ENCODE measurements around the gene MAST1.

Gene MAST1

GRCh38 chr19:12799742-12800465 is 38.4 kb upstream of the MAST1 start:
- Histone ChIP-seq H3K27ac (no peak overlapping the region), H3K36me3 (ENCODE audit: insufficient read depth, low read length) (peaks cover 16% of the 10 kb centered on the region), H3K4me3 (peak overlapping the region; percentile 97; the same call in 1 of the 2 replicates), H3K9ac (ENCODE audit: insufficient read length) (no peak overlapping the region), H3K9me3 (ENCODE audit: low read depth, low read length) (no peaks in the 10 kb centered on the region)
- DNase-seq (ENCODE audit: low read depth, low spot score): no peak
- TF ChIP-seq FOXP2 (optimal IDR thresholded peaks at IDR 0.05; ENCODE audit: control extremely low read depth, extremely low read length, insufficient read depth) (no peak), EZH2 (IDR thresholded peaks at IDR 0.05) (no peak), POLR2AphosphoS5 (IDR thresholded peaks at IDR 0.05; ENCODE audit: borderline replicate concordance, low read depth, low read length) (no peak)

- DNase-seq (ENCODE audit: low read depth, low spot score): no peak
- Histone ChIP-seq H3K4me3 (peak overlapping the region; percentile 97), H3K27ac (no peak overlapping the region), H3K9ac (ENCODE audit: insufficient read length) (peak overlapping the region; percentile 90), H3K9me3 (ENCODE audit: low read depth, low read length) (no peaks in the 10 kb centered on the region), H3K36me3 (ENCODE audit: insufficient read depth, low read length) (peaks cover 16% of the 10 kb centered on the region)
- TF ChIP-seq EZH2 (IDR thresholded peaks at IDR 0.05) (no peak), FOXP2 (optimal IDR thresholded peaks at IDR 0.05; ENCODE audit: control extremely low read depth, extremely low read length, insufficient read depth) (no peak), POLR2AphosphoS5 (IDR thresholded peaks at IDR 0.05; ENCODE audit: borderline replicate concordance, low read depth, low read length) (no peak)
Observed at GRCh38 chr19:12800466-12800770, 37.9 kb upstream of the MAST1 start.

- H3K36me3 ChIP-seq (ENCODE audit: insufficient read depth, low read length): peaks cover 16% of the 10 kb centered on the region
- peak overlapping the region; percentile 53; the same call in 1 of the 2 replicates for H3K27ac ChIP-seq
- H3K9ac ChIP-seq (ENCODE audit: insufficient read length): peak overlapping the region; percentile 90
- H3K4me3 ChIP-seq: peak overlapping the region; percentile 97
- no peak for DNase-seq (ENCODE audit: low read depth, low spot score)
- no peak for TF ChIP-seq EZH2 (IDR thresholded peaks at IDR 0.05)
- no peak for TF ChIP-seq POLR2AphosphoS5 (IDR thresholded peaks at IDR 0.05; ENCODE audit: borderline replicate concordance, low read depth, low read length)
- TF ChIP-seq FOXP2 (optimal IDR thresholded peaks at IDR 0.05; ENCODE audit: control extremely low read depth, extremely low read length, insufficient read depth): no peak
- H3K9me3 ChIP-seq (ENCODE audit: low read depth, low read length): no peaks in the 10 kb centered on the region
Observed at GRCh38 chr19:12800923-12801465, 37.3 kb upstream of the MAST1 start.

DNA sequence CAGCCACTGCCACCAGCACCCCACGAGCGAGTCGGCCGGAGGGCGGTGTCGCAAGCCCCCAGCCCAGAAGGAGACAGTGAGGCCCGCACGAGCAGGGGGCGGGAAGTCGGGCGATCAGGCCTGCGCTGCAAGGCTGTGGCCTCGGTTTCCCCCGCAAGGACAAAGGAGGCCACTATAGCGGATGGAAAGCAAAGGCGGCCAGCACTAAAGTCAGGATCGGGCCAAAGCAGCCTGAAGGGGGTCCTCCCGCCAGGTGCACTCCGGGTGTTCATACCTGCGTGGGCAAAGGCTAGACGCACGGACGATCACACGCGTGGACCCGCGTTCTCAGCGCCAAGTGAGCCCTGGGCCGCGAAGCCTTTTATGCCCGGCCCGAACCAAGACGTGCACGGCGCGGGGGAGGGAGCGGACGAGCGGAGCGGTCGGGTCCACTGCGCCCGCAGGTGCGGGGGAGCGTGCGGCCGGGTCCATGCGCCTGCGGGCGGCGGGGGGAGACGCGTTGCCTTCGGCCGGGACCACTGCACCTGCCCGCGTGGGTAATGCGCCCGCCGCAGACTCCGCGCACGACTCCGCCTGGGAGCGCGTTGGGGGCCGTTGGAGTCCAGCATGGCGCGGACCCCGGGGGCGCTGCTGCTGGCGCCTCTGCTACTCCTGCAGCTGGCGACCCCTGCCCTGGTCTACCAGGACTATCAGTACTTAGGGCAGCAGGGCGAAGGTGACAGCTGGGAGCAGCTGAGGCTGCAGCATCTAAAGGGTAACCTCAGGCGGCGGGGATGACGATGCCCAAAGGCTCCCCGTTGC is 36.6 kb upstream of the MAST1 start, which contains the start of the genes PRDX2 and THSD8:
Gene PRDX2, minus strand, starts transcription at position 335 of the 801 bp plus-strand sequence. CDS start 539 bp downstream, outside the sequence.
Gene THSD8, plus strand, starts transcription at position 604 of the 801 bp plus-strand sequence. Its CDS starts 3 bp downstream, at position 607.
- TF ChIP-seq EZH2 (IDR thresholded peaks at IDR 0.05) (no peak), POLR2AphosphoS5 (IDR thresholded peaks at IDR 0.05; ENCODE audit: borderline replicate concordance, low read depth, low read length) (peak; percentile 97)
- Histone ChIP-seq H3K9me3 (ENCODE audit: low read depth, low read length) (no peaks in the 10 kb centered on the region), H3K36me3 (ENCODE audit: insufficient read depth, low read length) (peaks cover 16% of the 10 kb centered on the region), H3K9ac (ENCODE audit: insufficient read length) (peak within 1 kb of the TSS; percentile 90), H3K27ac (peak within 1 kb of the TSS; percentile 53; the same call in 1 of the 2 replicates), H3K4me3 (peak within 1 kb of the TSS; percentile 97)
- DNase-seq (ENCODE audit: low read depth, low spot score): no peak

GRCh38 chr19:12802267-12803106 is 35.8 kb upstream of the MAST1 start:
- H3K9ac ChIP-seq (ENCODE audit: insufficient read length): peak overlapping the region; percentile 90

DNA sequence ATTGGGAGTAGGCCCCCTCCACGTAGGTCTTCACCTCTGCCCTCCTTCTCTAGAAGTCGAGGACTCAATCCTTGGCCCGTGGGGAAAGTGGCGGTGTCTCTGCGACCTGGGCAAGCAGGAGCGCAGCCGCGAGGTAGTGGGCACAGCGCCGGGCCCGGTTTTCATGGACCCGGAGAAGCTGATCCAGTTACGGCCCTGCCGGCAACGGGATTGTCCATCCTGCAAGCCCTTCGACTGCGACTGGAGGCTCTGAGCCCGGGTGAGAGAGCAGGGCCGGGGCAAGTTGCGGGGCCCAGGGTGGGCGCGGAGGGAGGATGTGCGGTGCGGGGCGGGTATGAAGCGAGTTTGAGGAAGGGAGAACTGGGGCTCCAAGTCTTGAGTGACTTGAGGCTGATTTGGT is 34.3 kb upstream of the MAST1 start:
- Histone ChIP-seq H3K9ac (ENCODE audit: insufficient read length) (no peak overlapping the region), H3K27ac (no peak overlapping the region)

More at GRCh38 chr19:12802267-12803106, 35.8 kb upstream of the MAST1 start:
- Histone ChIP-seq H3K4me3 (peak overlapping the region; percentile 97), H3K9me3 (ENCODE audit: low read depth, low read length) (no peaks in the 10 kb centered on the region), H3K27ac (no peak overlapping the region), H3K36me3 (ENCODE audit: insufficient read depth, low read length) (peaks cover 19% of the 10 kb centered on the region)
- no peak for DNase-seq (ENCODE audit: low read depth, low spot score)
- TF ChIP-seq FOXP2 (optimal IDR thresholded peaks at IDR 0.05; ENCODE audit: control extremely low read depth, extremely low read length, insufficient read depth) (no peak), POLR2AphosphoS5 (IDR thresholded peaks at IDR 0.05; ENCODE audit: borderline replicate concordance, low read depth, low read length) (no peak), EZH2 (IDR thresholded peaks at IDR 0.05) (no peak)

DNA sequence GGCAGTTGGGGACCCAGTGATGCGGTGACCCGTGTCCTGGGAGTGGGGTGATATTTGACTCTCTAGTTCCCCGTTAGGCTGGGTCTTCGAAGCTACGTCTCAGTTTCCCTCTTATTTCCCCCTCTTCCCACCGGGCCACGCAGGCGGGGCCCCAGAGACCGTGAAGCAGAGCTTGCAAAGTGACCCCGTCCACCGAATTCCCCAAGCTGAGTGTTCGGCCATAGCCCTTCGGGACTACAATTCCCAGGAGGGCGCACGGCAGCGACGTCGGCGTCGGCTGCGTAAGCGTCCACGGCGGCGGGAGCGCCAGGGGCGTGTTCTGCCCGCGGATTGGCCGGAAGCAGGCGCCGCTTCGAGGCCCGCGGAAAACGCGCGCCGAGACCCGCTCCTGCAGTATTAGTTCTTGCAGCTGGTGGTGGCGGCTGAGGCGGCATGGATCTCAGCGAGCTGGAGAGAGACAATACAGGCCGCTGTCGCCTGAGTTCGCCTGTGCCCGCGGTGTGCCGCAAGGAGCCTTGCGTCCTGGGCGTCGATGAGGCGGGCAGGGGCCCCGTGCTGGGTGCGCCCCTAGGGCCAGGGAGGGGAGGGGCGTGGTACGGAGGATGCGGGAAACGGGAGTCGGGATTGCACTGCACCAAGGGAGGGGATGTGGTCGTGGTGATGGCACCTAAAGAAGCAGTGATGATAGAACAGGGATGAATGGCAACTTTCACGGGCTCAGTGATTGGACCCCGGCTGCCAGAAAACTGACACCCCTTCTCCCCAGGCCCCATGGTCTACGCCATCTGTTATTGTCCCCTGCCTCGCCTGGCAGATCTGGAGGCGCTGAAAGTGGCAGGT is 31.9 kb upstream of the MAST1 start, which contains the start of gene RNASEH2A:
Gene RNASEH2A, plus strand, starts transcription at position 343 of the 840 bp plus-strand sequence. Its CDS starts 90 bp downstream, at position 433.
- DNase-seq (ENCODE audit: low read depth, low spot score): no peak

More for the DNA sequence above, 34.3 kb upstream of the MAST1 start:
- TF ChIP-seq EZH2 (IDR thresholded peaks at IDR 0.05): no peak
- TF ChIP-seq FOXP2 (optimal IDR thresholded peaks at IDR 0.05; ENCODE audit: control extremely low read depth, extremely low read length, insufficient read depth): no peak
- no peak for DNase-seq (ENCODE audit: low read depth, low spot score)
- H3K36me3 ChIP-seq (ENCODE audit: insufficient read depth, low read length): peaks cover 24% of the 10 kb centered on the region
- no peaks in the 10 kb centered on the region for H3K9me3 ChIP-seq (ENCODE audit: low read depth, low read length)
- no peak overlapping the region for H3K4me3 ChIP-seq

More for the DNA sequence above, 31.9 kb upstream of the MAST1 start, which contains the start of gene RNASEH2A:
- Histone ChIP-seq H3K4me3 (peak within 1 kb of the TSS; percentile 94), H3K9ac (ENCODE audit: insufficient read length) (peak within 1 kb of the TSS; percentile 87), H3K9me3 (ENCODE audit: low read depth, low read length) (no peaks in the 10 kb centered on the region), H3K36me3 (ENCODE audit: insufficient read depth, low read length) (peaks cover 22% of the 10 kb centered on the region), H3K27ac (peak within 1 kb of the TSS; percentile 72)
- TF ChIP-seq POLR2AphosphoS5 (IDR thresholded peaks at IDR 0.05; ENCODE audit: borderline replicate concordance, low read depth, low read length): peak; percentile 92
- no peak for TF ChIP-seq EZH2 (IDR thresholded peaks at IDR 0.05)
- peak; percentile 84 for TF ChIP-seq FOXP2 (optimal IDR thresholded peaks at IDR 0.05; ENCODE audit: control extremely low read depth, extremely low read length, insufficient read depth)
